ENCODE results near the gene PIP5K1C.

The PIP5K1C gene

GRCh38 chr19:3730457-3730958 lies 30.2 kb upstream of the PIP5K1C start:
- no peaks in the 10 kb centered on the region for H3K9me3 Mint-ChIP-seq
- H3K27me3 Mint-ChIP-seq, result peaks cover 19% of the 10 kb centered on the region
- CTCF ChIA-PET, result no interaction called here

DNA sequence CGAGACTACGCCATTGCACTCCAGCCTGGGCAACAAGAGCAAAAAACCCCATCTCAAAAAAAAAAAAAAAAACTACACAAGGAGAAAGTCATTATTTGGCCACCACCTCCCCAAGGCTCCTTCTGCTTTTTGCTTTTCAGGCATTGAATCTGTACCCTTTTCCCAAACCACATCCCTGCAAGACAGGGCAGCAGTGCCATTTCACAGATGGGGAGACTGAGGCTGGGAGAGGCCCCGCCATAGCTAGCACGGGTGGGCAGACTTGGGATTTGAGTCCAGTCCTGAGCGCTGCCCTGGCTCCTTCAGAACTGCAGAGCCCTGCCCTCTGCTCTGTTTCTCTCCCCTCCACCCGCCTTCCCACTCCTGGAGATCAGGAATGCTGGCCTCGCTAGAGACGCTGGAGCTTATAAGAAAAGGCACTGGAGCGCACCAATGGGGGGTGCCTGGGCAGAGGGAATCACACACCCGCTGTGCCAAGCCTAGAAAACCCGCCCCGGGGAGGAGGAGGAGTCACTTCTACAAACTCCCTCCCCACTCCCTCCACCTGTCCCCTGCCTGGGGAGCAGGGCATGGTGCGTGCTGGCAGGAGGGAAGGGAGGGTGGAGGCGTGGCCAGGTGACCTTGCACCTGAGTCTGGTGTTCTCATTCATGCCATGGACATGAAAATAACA lies 25.5 kb upstream of the PIP5K1C start:
- DNase-seq, result no peak
- Mint-ChIP-seq H3K9me3 (no peaks in the 10 kb centered on the region), H3K4me1 (peaks cover 10% of the 10 kb centered on the region), H3K4me3 (no peak overlapping the region), H3K27ac (no peak overlapping the region), H3K27me3 (peaks cover 55% of the 10 kb centered on the region), H3K36me3 (no peaks in the 10 kb centered on the region)
- CTCF ChIA-PET, result interaction anchor here (0.6 kb wide), 1 partner anchor 30 kb away, joined by 3 read pairs; no protein-coding TSS in a partner anchor

More at GRCh38 chr19:3730457-3730958, 30.2 kb upstream of the PIP5K1C start:
- H3K36me3 Mint-ChIP-seq, result no peaks in the 10 kb centered on the region
- no peak overlapping the region for H3K27ac Mint-ChIP-seq
- H3K4me3 Mint-ChIP-seq, result no peak overlapping the region
- H3K4me1 Mint-ChIP-seq, result no peaks in the 10 kb centered on the region
- no peak for DNase-seq

DNA sequence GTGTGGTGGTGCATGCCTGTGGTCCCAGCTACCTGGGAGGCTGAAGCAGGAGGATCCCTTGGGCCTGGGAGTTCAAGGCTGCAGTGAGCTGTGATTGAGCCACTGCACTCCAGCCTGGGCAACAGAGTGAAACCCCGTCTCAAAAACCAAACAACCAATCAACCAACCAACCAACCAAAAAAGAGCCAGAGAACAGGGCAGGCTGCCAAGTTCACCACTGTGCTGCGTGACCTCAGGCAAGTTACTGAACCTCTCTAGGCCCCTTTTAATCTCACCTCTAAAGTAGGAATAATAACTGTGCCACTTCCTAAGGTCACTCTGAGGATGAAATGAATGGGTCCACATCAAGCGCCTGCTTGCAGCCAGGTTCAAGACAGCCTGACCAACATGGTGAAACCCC lies 24.9 kb upstream of the PIP5K1C start:
- H3K36me3 Mint-ChIP-seq, result no peaks in the 10 kb centered on the region

GRCh38 chr19:3723883-3724282 lies 23.6 kb upstream of the PIP5K1C start:
- no peak overlapping the region for H3K27ac Mint-ChIP-seq
- CTCF ChIA-PET, result interaction anchor here (1.2 kb wide), 1 partner anchor 56 kb away, joined by 3 read pairs; no protein-coding TSS in a partner anchor
- no peaks in the 10 kb centered on the region for H3K9me3 Mint-ChIP-seq
- peaks cover 16% of the 10 kb centered on the region for H3K4me1 Mint-ChIP-seq
- H3K4me3 Mint-ChIP-seq, result no peak overlapping the region
- no peaks in the 10 kb centered on the region for H3K36me3 Mint-ChIP-seq
- H3K27me3 Mint-ChIP-seq, result peaks cover 74% of the 10 kb centered on the region
- no peak for DNase-seq

More for the DNA sequence above, 24.9 kb upstream of the PIP5K1C start:
- H3K9me3 Mint-ChIP-seq, result no peaks in the 10 kb centered on the region
- peaks cover 62% of the 10 kb centered on the region for H3K27me3 Mint-ChIP-seq
- H3K4me1 Mint-ChIP-seq, result peaks cover 13% of the 10 kb centered on the region
- CTCF ChIA-PET, result interaction anchor here (0.6 kb wide), 1 partner anchor 31 kb away, joined by 3 read pairs; no protein-coding TSS in a partner anchor
- no peak for DNase-seq
- no peak overlapping the region for H3K27ac Mint-ChIP-seq
- no peak overlapping the region for H3K4me3 Mint-ChIP-seq

- CTCF ChIA-PET, result no interaction called here
- DNase-seq, result no peak
- no peaks in the 10 kb centered on the region for H3K9me3 Mint-ChIP-seq
- H3K36me3 Mint-ChIP-seq, result no peaks in the 10 kb centered on the region
- peaks cover 77% of the 10 kb centered on the region for H3K27me3 Mint-ChIP-seq
- H3K4me1 Mint-ChIP-seq, result peaks cover 16% of the 10 kb centered on the region
- no peak overlapping the region for H3K27ac Mint-ChIP-seq
- H3K4me3 Mint-ChIP-seq, result peak overlapping the region; percentile 40
These were observed 22.8 kb upstream of the PIP5K1C start for GRCh38 chr19:3723110-3723488.

DNA sequence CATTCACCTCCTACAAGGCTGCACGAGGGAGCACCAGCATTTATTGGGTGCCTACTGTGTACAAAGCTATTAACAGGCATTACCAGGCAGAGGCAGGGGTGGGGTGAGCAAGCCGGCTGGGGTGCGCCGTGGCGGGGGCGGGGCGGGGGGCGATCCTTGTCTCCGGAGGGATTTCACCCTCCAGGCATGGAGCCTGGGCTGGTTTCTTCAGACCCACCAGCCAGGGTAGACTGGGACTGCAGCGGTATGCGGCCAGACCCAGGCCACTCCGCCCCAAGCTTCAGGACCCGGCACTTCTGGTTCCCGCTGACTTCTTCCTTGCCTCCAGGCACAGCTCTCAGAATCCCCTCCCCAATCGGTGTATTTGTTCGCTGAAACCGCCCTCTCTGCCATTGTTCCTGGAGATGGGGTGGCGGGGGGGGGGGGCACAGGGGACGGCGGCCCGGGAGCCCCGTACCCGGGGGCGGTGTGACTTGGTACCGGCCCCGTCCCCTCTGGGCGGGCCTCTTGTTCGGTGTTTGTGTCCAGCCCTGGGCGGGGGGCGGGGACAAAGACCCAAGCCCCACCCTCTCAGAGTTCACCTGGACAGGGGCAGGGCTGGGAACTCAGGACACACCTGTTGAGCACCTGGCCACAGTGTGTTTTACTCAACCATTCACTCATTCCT lies 22.3 kb upstream of the PIP5K1C start:
- H3K27ac Mint-ChIP-seq, result no peak overlapping the region

GRCh38 chr19:3721887-3722442 lies 21.7 kb upstream of the PIP5K1C start:
- no peak for DNase-seq
- peaks cover 80% of the 10 kb centered on the region for H3K27me3 Mint-ChIP-seq
- peaks cover 16% of the 10 kb centered on the region for H3K4me1 Mint-ChIP-seq
- no peaks in the 10 kb centered on the region for H3K9me3 Mint-ChIP-seq
- no peak overlapping the region for H3K27ac Mint-ChIP-seq
- H3K4me3 Mint-ChIP-seq, result peak overlapping the region; percentile 33
- no peaks in the 10 kb centered on the region for H3K36me3 Mint-ChIP-seq
- CTCF ChIA-PET, result interaction anchor here (0.6 kb wide), 1 partner anchor 1999 kb away, joined by 4 read pairs; no protein-coding TSS in a partner anchor

More for the DNA sequence above, 22.3 kb upstream of the PIP5K1C start:
- no peak for DNase-seq
- no peak overlapping the region for H3K4me3 Mint-ChIP-seq
- no peaks in the 10 kb centered on the region for H3K36me3 Mint-ChIP-seq
- no peaks in the 10 kb centered on the region for H3K9me3 Mint-ChIP-seq
- CTCF ChIA-PET, result interaction anchor here (0.6 kb wide), 1 partner anchor 1999 kb away, joined by 4 read pairs; no protein-coding TSS in a partner anchor
- H3K27me3 Mint-ChIP-seq, result peaks cover 80% of the 10 kb centered on the region
- H3K4me1 Mint-ChIP-seq, result peaks cover 16% of the 10 kb centered on the region

GRCh38 chr19:3721131-3721886 lies 21.0 kb upstream of the PIP5K1C start:
- peak; percentile 92 for DNase-seq
- H3K9me3 Mint-ChIP-seq, result no peaks in the 10 kb centered on the region
- H3K27ac Mint-ChIP-seq, result no peak overlapping the region
- peak overlapping the region; percentile 64 for H3K4me3 Mint-ChIP-seq
- H3K4me1 Mint-ChIP-seq, result peaks cover 16% of the 10 kb centered on the region
- CTCF ChIA-PET, result interaction anchor here (1.2 kb wide), 1 partner anchor 17 kb away, joined by 3 read pairs; no protein-coding TSS in a partner anchor
- H3K27me3 Mint-ChIP-seq, result peaks cover 80% of the 10 kb centered on the region
- H3K36me3 Mint-ChIP-seq, result no peaks in the 10 kb centered on the region

DNA sequence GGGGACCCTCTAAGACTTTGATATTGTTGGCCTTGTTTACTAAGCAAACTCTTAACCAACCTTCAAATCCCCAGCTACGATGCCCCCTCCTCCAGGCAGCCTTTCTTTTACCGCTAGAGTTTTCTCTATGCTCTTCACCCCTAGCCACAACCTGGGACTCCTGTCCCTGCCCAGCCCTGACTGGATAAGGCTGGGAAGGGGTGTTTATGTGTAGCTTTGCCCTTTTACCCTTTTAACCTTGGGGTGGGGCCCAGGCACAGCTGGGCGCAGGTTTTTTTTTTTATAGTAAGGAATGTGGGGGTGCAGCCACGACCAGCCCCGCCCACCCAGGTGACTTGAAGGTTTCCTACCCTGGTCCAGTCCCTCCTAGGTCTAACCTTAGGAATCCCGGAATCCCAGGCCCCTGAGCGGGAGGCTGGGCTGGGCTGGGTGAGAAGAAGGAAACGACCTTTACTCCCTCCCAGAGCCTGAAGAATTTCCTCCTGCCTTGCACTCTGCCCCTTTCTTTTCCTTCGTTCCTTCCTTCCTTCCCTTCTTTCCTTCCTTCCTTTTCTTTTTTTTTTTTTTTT lies 20.2 kb upstream of the PIP5K1C start:
- peaks cover 72% of the 10 kb centered on the region for H3K27me3 Mint-ChIP-seq
- no peak for DNase-seq
- no peaks in the 10 kb centered on the region for H3K9me3 Mint-ChIP-seq
- CTCF ChIA-PET, result interaction anchor here (1.2 to 1.7 kb wide), 2 partner anchors 13 to 16 kb away, joined by 3 to 6 read pairs; partner anchors contain the start of gene TJP3
- H3K36me3 Mint-ChIP-seq, result no peaks in the 10 kb centered on the region
- peaks cover 16% of the 10 kb centered on the region for H3K4me1 Mint-ChIP-seq
- H3K27ac Mint-ChIP-seq, result no peak overlapping the region
- H3K4me3 Mint-ChIP-seq, result no peak overlapping the region

GRCh38 chr19:3719868-3720267 lies 19.6 kb upstream of the PIP5K1C start:
- DNase-seq, result no peak
- Mint-ChIP-seq H3K4me1 (peaks cover 16% of the 10 kb centered on the region), H3K36me3 (no peaks in the 10 kb centered on the region), H3K27me3 (peaks cover 66% of the 10 kb centered on the region), H3K27ac (no peak overlapping the region), H3K9me3 (no peaks in the 10 kb centered on the region), H3K4me3 (no peak overlapping the region)
- CTCF ChIA-PET, result interaction anchor here (1.2 to 1.7 kb wide), 2 partner anchors 12 to 16 kb away, joined by 3 to 6 read pairs; partner anchors contain the start of gene TJP3

GRCh38 chr19:3716147-3716668 lies 15.9 kb upstream of the PIP5K1C start:
- Mint-ChIP-seq H3K36me3 (no peaks in the 10 kb centered on the region), H3K4me1 (peaks cover 12% of the 10 kb centered on the region), H3K9me3 (no peaks in the 10 kb centered on the region), H3K4me3 (no peak overlapping the region), H3K27me3 (peaks cover 47% of the 10 kb centered on the region), H3K27ac (no peak overlapping the region)
- CTCF ChIA-PET, result interaction anchor here (0.6 to 1.0 kb wide), 2 partner anchors 132 kb away, joined by 3 read pairs; no protein-coding TSS in a partner anchor
- no peak for DNase-seq

- no peak for DNase-seq
- H3K9me3 Mint-ChIP-seq, result no peaks in the 10 kb centered on the region
These were observed 12.7 kb upstream of the PIP5K1C start for GRCh38 chr19:3712663-3713611.

More at GRCh38 chr19:3712663-3713611, 12.7 kb upstream of the PIP5K1C start:
- H3K36me3 Mint-ChIP-seq, result no peaks in the 10 kb centered on the region
- peaks cover 44% of the 10 kb centered on the region for H3K27me3 Mint-ChIP-seq
- CTCF ChIA-PET, result no interaction called here
- peaks cover 4% of the 10 kb centered on the region for H3K4me1 Mint-ChIP-seq
- H3K27ac Mint-ChIP-seq, result no peak overlapping the region
- no peak overlapping the region for H3K4me3 Mint-ChIP-seq

All from activated naive CD4-positive, alpha-beta T cell treated with anti-CD3 and anti-CD28 coated beads, Interleukin-2, amount 10 ng/mL, durations not matched to agents 7 days and 5 days (primary cell).